Ramos (cell line): ENCODE data around the gene MRPL33.

ENCODE experiments used
- in situ Hi-C: fragments of 300-500 bp; cut with MboI; formaldehyde crosslinking; loops from one replicate; pipeline ENCODE4 v1.14.3; 2022; ENCODE audit warnings: low sequenced_read_pairs; ENCODE audit not compliant: unreplicated experiment

MRPL33 gene

GRCh38 chr2:27804146-27804545 lies 32.6 kb downstream of the MRPL33 start:
- in situ Hi-C loops: no loop called here

GRCh38 chr2:27805180-27805579 lies 33.7 kb downstream of the MRPL33 start:
- in situ Hi-C loops: no loop called here

- in situ Hi-C loops: no loop called here
These were observed 35.0 kb downstream of the MRPL33 start for GRCh38 chr2:27806311-27807059.

GRCh38 chr2:27807476-27807875 lies 36.0 kb downstream of the MRPL33 start:
- in situ Hi-C loops: no loop called here

- in situ Hi-C loops: no loop called here
These were observed 36.9 kb downstream of the MRPL33 start for GRCh38 chr2:27808418-27808817.

GRCh38 chr2:27808984-27809383 lies 37.5 kb downstream of the MRPL33 start:
- in situ Hi-C loops: no loop called here

GRCh38 chr2:27809761-27810241 lies 38.3 kb downstream of the MRPL33 start:
- in situ Hi-C loops: no loop called here

GRCh38 chr2:27810455-27810854 lies 38.9 kb downstream of the MRPL33 start:
- in situ Hi-C loops: no loop called here

- in situ Hi-C loops: no loop called here
These were observed 40.2 kb downstream of the MRPL33 start for GRCh38 chr2:27811768-27812167.

- in situ Hi-C loops: no loop called here
These were observed 43.2 kb downstream of the MRPL33 start for GRCh38 chr2:27814758-27815157.

- in situ Hi-C loops: no loop called here
These were observed 44.4 kb downstream of the MRPL33 start for GRCh38 chr2:27815860-27816438.

- in situ Hi-C loops: no loop called here
These were observed 50.5 kb downstream of the MRPL33 start for GRCh38 chr2:27822049-27822448.

GRCh38 chr2:27823135-27823534 lies 51.6 kb downstream of the MRPL33 start:
- in situ Hi-C loops: no loop called here

GRCh38 chr2:27823569-27823968 lies 52.0 kb downstream of the MRPL33 start:
- in situ Hi-C loops: no loop called here

- in situ Hi-C loops: no loop called here
These were observed 52.9 kb downstream of the MRPL33 start for GRCh38 chr2:27824401-27824800.

- in situ Hi-C loops: no loop called here
These were observed 56.8 kb downstream of the MRPL33 start for GRCh38 chr2:27828305-27828704.
